IMR-90 (cell line): ENCODE measurements around the gene SEC24D. TPM values are rescaled to one million over a fixed set of nuclear protein-coding genes. Genes with fewer than 3 reads are reported as not detected.
"Not testable (repeated sequence)": the region's sequence is repeated elsewhere in the genome, so short reads cannot be mapped to it uniquely, and the experiment has no call there.

Experiments used
- ATAC-seq: fragments of 200-7000 bp; cut with Tn5 transposase; 2 replicates; pipeline ENCODE4 v1.9.1; 2020; ENCODE audit warnings: low read depth, mild to moderate bottlenecking, moderate library complexity
- BruUV-seq: library from RNA; stranded (reverse); fragments of 400-500 nt; replicated peaks from 2 replicates; lab custom pipeline; 2021; lab: Mats Ljungman, UMichigan
- CTCF ChIA-PET: fragments of 300-600 bp; formaldehyde crosslinking; extraction: SDS; loops from one replicate; lab custom pipeline; 2021; ENCODE audit warnings: antibody characterized with exemption; lab: Yijun Ruan, JAX
- POLR2A ChIA-PET: fragments of 300-600 bp; sonication (Branson Sonifier 250); formaldehyde crosslinking; loops from one replicate; lab custom pipeline; 2022; ENCODE audit warnings: antibody characterized with exemption; ENCODE audit not compliant: unreplicated experiment; lab: Charles Lee
- DNase-seq: peaks from one replicate; pipeline ENCODE4 v3.0.0; 2013
- H2AFZ ChIP-seq: replicated peaks from 2 replicates; pipeline ENCODE3; 2013; ENCODE audit warnings: low read length, mild to moderate bottlenecking; ENCODE audit not compliant: poor library complexity
- H2AK5ac ChIP-seq: 2 replicates; pipeline ENCODE4 v1.6.1; 2013; ENCODE audit warnings: low read depth, low read length, inconsistent platforms
- H2AK9ac ChIP-seq: replicated peaks from 2 replicates; pipeline ENCODE3; 2013; ENCODE audit warnings: mild to moderate bottlenecking, low read depth, low read length, moderate library complexity; ENCODE audit not compliant: poor library complexity
- H2BK120ac ChIP-seq: 2 replicates; pipeline ENCODE4 v1.6.1; 2013; ENCODE audit warnings: low read depth, low read length, inconsistent platforms
- H2BK15ac ChIP-seq: 3 replicates; pipeline ENCODE4 v1.6.1; 2013; ENCODE audit warnings: low read depth, low read length, inconsistent platforms
- H2BK20ac ChIP-seq: 2 replicates; pipeline ENCODE4 v1.6.1; 2013; ENCODE audit warnings: low read depth, mild to moderate bottlenecking, inconsistent platforms, low read length, moderate library complexity
- H2BK5ac ChIP-seq: 2 replicates; pipeline ENCODE4 v1.6.1; 2013; ENCODE audit warnings: mild to moderate bottlenecking, low read depth, low read length, inconsistent platforms; ENCODE audit not compliant: poor library complexity, severe bottlenecking
- H3K14ac ChIP-seq: replicated peaks from 2 replicates; pipeline ENCODE4 v1.6.1; 2013; ENCODE audit warnings: low read depth, low read length, inconsistent platforms
- H3K18ac ChIP-seq: 2 replicates; pipeline ENCODE4 v1.6.1; 2013; ENCODE audit warnings: low read depth, low read length, control low read depth
- H3K23ac ChIP-seq: 2 replicates; pipeline ENCODE4 v1.6.1; 2013; ENCODE audit warnings: low read depth, low read length, inconsistent platforms
- H3K27ac ChIP-seq: 2 replicates; pipeline ENCODE4 v1.5.1; 2013; ENCODE audit warnings: mild to moderate bottlenecking, control low read depth, low read length; ENCODE audit not compliant: insufficient read depth
- H3K27me3 ChIP-seq: 2 replicates; pipeline ENCODE4 v1.6.1; 2013; ENCODE audit warnings: low read length; ENCODE audit not compliant: control insufficient read depth, insufficient read depth
- H3K36me3 ChIP-seq: 2 replicates; pipeline ENCODE4 v1.6.1; 2013; ENCODE audit warnings: low read length, mixed read lengths; ENCODE audit not compliant: control insufficient read depth, insufficient read depth
- H3K4ac ChIP-seq: 2 replicates; pipeline ENCODE4 v1.6.1; 2013; ENCODE audit warnings: low read depth, low read length, inconsistent platforms
- H3K4me1 ChIP-seq: 2 replicates; pipeline ENCODE4 v1.6.1; 2013; ENCODE audit warnings: low read length, mixed read lengths; ENCODE audit not compliant: control insufficient read depth, insufficient read depth
- H3K4me2 ChIP-seq: 2 replicates; pipeline ENCODE4 v1.6.1; 2013; ENCODE audit warnings: low read depth, mild to moderate bottlenecking, control low read depth, low read length, moderate library complexity
- H3K4me3 ChIP-seq: 2 replicates; pipeline ENCODE4 v1.5.1; 2013; ENCODE audit warnings: low read depth, mild to moderate bottlenecking, control low read depth, low read length, moderate library complexity; ENCODE audit not compliant: insufficient read depth
- H3K56ac ChIP-seq: 2 replicates; pipeline ENCODE4 v1.6.1; 2013; ENCODE audit warnings: low read length, inconsistent platforms; ENCODE audit not compliant: insufficient read depth; ENCODE audit errors: extremely low read depth
- H3K79me1 ChIP-seq, 2 experiments: 2 replicates each; pipeline ENCODE4 v1.6.1; 2013; ENCODE audit warnings: low read length in 2 of 2, inconsistent platforms in 1 of 2, low read depth in 1 of 2
- H3K9ac ChIP-seq: 2 replicates; pipeline ENCODE4 v1.6.1; 2013; ENCODE audit warnings: low read depth, low read length, control low read depth
- H3K9me1 ChIP-seq: 2 replicates; pipeline ENCODE4 v1.6.1; 2013; ENCODE audit warnings: low read length, inconsistent platforms; ENCODE audit not compliant: insufficient read depth
- H3K9me3 ChIP-seq: 2 replicates; pipeline ENCODE4 v1.6.1; 2013; ENCODE audit warnings: low read length; ENCODE audit not compliant: control insufficient read depth, insufficient read depth
- H4K20me1 ChIP-seq: 2 replicates; pipeline ENCODE4 v1.6.1; 2013; ENCODE audit warnings: low read length, inconsistent platforms; ENCODE audit not compliant: insufficient read depth
- H4K5ac ChIP-seq: 2 replicates; pipeline ENCODE4 v1.6.1; 2013; ENCODE audit warnings: mild to moderate bottlenecking, low read depth, low read length, control low read depth
- H4K8ac ChIP-seq, 2 experiments: 2 replicates each; pipeline ENCODE4 v1.6.1; 2013; ENCODE audit warnings: low read depth in 2 of 2, low read length in 2 of 2, control low read depth in 1 of 2, inconsistent platforms in 1 of 2
- H4K91ac ChIP-seq: 2 replicates; pipeline ENCODE4 v1.6.1; 2013; ENCODE audit warnings: low read depth, low read length, inconsistent platforms; ENCODE audit not compliant: insufficient read depth
- CEBPB ChIP-seq: IDR thresholded peaks from 2 replicates; pipeline ENCODE4 v1.6.1; 2012; ENCODE audit warnings: low read depth, low read length, improper control_type of control experiment
- CHD1 ChIP-seq: IDR thresholded peaks from 2 replicates; pipeline ENCODE4 v1.6.1; 2012; ENCODE audit warnings: low read depth, low read length, improper control_type of control experiment
- WGBS, 2 experiments: methylation state at CpG; one replicate each; pipeline versions ENCODE4 v1.1.5 to v1.1.7; 2013; ENCODE audit warnings: missing lambda C conversion rate in 2 of 2; ENCODE audit not compliant: insufficient read length in 1 of 2; ENCODE audit errors: extremely low coverage in 2 of 2; 5-methylcytosine and 5-hydroxymethylcytosine counted together
- dilution Hi-C: fragments of 300-500 bp; cut with HindIII; formaldehyde crosslinking; loops from one replicate; pipeline ENCODE4 v1.14.3; 2018; ENCODE audit warnings: low sequenced_read_pairs; ENCODE audit not compliant: unreplicated experiment
- in situ Hi-C: fragments of 300-500 bp; cut with MboI; formaldehyde crosslinking; loops from 3 replicates; pipeline ENCODE4 v1.14.3; 2019; ENCODE audit warnings: low sequenced_read_pairs, inconsistent platforms, mixed read lengths
- intact Hi-C: fragments of 100-400 bp; cut with micrococcal nuclease; formaldehyde crosslinking; loops from 2 replicates; pipeline ENCODE4 v1.10.0; 2022
- polyA plus RNA-seq, 3 experiments: library from polyadenylated mRNA; depleted of rRNA; stranded (reverse); fragments of >200 nt; gene quantifications; 2 replicates each; pipeline ENCODE4 v1.2.3, GENCODE V29; 2012; ENCODE audit warnings: low replicate concordance in 1 of 3
- total RNA-seq: library from RNA; depleted of rRNA; stranded (reverse); fragments of >200 nt; gene quantifications from 2 replicates; pipeline ENCODE4 v1.2.3, GENCODE V29; 2012

The SEC24D gene
- total and polyA plus RNA-seq, 2 of the 4 experiments (the other 2 are of a cell fraction): 93.2 to 111 TPM

DNA sequence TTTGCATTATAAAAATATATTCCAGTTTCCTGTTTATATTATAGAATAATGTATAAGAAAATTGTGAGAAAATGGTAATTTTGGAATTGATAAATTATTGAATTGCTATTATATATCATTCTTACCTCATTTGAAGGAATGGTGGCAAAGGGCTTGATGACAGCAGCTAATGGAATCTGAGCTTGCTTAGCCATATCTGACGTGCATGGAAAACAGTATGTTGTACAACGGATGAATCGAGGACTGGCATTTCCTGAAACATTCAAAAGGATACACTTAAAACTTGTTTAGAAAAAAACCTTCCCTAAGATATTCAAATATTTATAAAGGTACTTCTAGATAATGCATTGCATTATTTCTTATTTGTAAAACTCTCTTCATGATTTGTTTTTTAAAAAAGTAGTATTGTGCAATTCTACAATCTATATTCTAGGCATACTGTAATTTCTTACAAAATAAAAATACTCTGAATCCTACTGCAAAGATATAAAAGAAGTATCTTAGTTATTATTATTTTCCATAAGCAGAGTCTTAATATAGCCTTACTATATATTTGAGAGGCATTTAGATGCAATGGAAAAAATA lies 38.3 kb downstream of the SEC24D start:
- in situ Hi-C loops: no loop called here
- BruUV-seq: no TSS peak
- TF ChIP-seq CHD1: no peak
- peak; percentile 63; the same call in 1 of the 2 replicates for TF ChIP-seq CEBPB
- no CpG with 5 or more reads among the region's 3 CpGs for WGBS, 2 experiments
- Histone ChIP-seq H2AK9ac (no peak overlapping the region), H3K4me1 (peaks cover 12% of the 10 kb centered on the region), H4K5ac (no peak overlapping the region), H3K9ac (no peak overlapping the region), H2BK120ac (no peak overlapping the region), H3K23ac (no peak overlapping the region), H3K9me1 (peaks cover 11% of the 10 kb centered on the region), H3K14ac (no peak overlapping the region), H3K4me3 (no peak overlapping the region), H4K20me1 (peaks cover 49% of the 10 kb centered on the region; the same call in 1 of the 2 replicates), H4K8ac (no peak overlapping the region), H3K79me1 (peaks cover 26 to 55% of the 10 kb centered on the region in 2 experiments), H2BK15ac (no peak overlapping the region), H2BK5ac (peak overlapping the region; percentile 69), H3K18ac (no peak overlapping the region), H3K56ac (no peak overlapping the region), H4K91ac (no peak overlapping the region), H3K27ac (no peak overlapping the region), H3K27me3 (no peaks in the 10 kb centered on the region), H2BK20ac (no peak overlapping the region), H3K4ac (no peak overlapping the region), H3K9me3 (no peaks in the 10 kb centered on the region), H2AFZ (no peak overlapping the region), H2AK5ac (no peak overlapping the region), H3K36me3 (peaks cover 53% of the 10 kb centered on the region), H3K4me2 (no peak overlapping the region)
- ChIA-PET POLR2A (no interaction called here), CTCF (interaction anchor here (0.6 to 1.3 kb wide), 2 partner anchors 8 to 21 kb away, joined by 4 to 7 read pairs; no protein-coding TSS in a partner anchor)
- intact Hi-C loops: no loop called here
- dilution Hi-C loops: no loop called here
- DNase-seq: peak; percentile 86
- peak; percentile 66 for ATAC-seq

- POLR2A ChIA-PET, H4K5ac ChIP-seq, H2BK15ac ChIP-seq, H2BK20ac ChIP-seq, H2BK5ac ChIP-seq, intact Hi-C loops, H2AK5ac ChIP-seq, H2AFZ ChIP-seq, H3K27me3 ChIP-seq, dilution Hi-C loops, H3K4ac ChIP-seq, H2AK9ac ChIP-seq, DNase-seq, CTCF ChIA-PET, H3K4me3 ChIP-seq, H3K4me2 ChIP-seq, H3K27ac ChIP-seq, H4K8ac ChIP-seq, H3K14ac ChIP-seq, in situ Hi-C loops, H3K18ac ChIP-seq, H3K4me1 ChIP-seq, H4K91ac ChIP-seq, H3K9ac ChIP-seq, H2BK120ac ChIP-seq, H3K56ac ChIP-seq, H3K9me3 ChIP-seq, BruUV-seq, ATAC-seq, H3K23ac ChIP-seq: not testable (repeated sequence)
- peaks cover 37% of the 10 kb centered on the region for H3K36me3 ChIP-seq
- H3K9me1 ChIP-seq: peaks cover 13% of the 10 kb centered on the region
- H4K20me1 ChIP-seq: peaks cover 33% of the 10 kb centered on the region; the same call in 1 of the 2 replicates
- 88% methylated on average over 5 of the region's 58 CpGs; no CpG with 5 or more reads in 1 of the 2 experiments for WGBS, 2 experiments
- peaks cover 18 to 45% of the 10 kb centered on the region in 2 experiments for H3K79me1 ChIP-seq
Observed at GRCh38 chr4:118791690-118792446, 44.1 kb downstream of the SEC24D start.
